HepG2 (cell line): Measurements from ENCODE around the gene PSMD2. TPM values are rescaled to one million over a fixed set of nuclear protein-coding genes. Genes with fewer than 3 reads are reported as not detected.

Experiments used
- AKNA ChIP-seq: sonication (generic); formaldehyde crosslinking; IDR thresholded peaks from 2 replicates; pipeline ENCODE4 v1.4.0; 2020; ENCODE audit warnings: missing genetic modification reagents, borderline replicate concordance
- CBX5 ChIP-seq: sonication (generic); formaldehyde crosslinking; IDR thresholded peaks from 2 replicates; pipeline ENCODE4 v1.4.0; 2020; ENCODE audit warnings: missing genetic modification reagents, borderline replicate concordance
- HOXA3 ChIP-seq: sonication (generic); formaldehyde crosslinking; IDR thresholded peaks from 2 replicates; pipeline ENCODE4 v1.5.0; 2020; ENCODE audit warnings: missing genetic modification reagents
- JUNB ChIP-seq: sonication (generic); formaldehyde crosslinking; IDR thresholded peaks from 2 replicates; pipeline ENCODE4 v1.8.0; 2022; ENCODE audit warnings: missing genetic modification reagents, mild to moderate bottlenecking, borderline replicate concordance
- PHF21A ChIP-seq: sonication (generic); formaldehyde crosslinking; IDR thresholded peaks from 2 replicates; pipeline ENCODE4 v1.5.0; 2020; ENCODE audit warnings: mild to moderate bottlenecking, missing genetic modification reagents
- SNRNP70 ChIP-seq: fragments of 200-400 bp; formaldehyde crosslinking; IDR thresholded peaks from 2 replicates; pipeline ENCODE4 v1.6.1; 2017; ENCODE audit warnings: mild to moderate bottlenecking, low read depth, low read length, moderate library complexity
- SOX6 ChIP-seq, 2 experiments: fragments of 450-650 bp in 1 of 2; sonication (generic) in 1 of 2; formaldehyde crosslinking in 1 of 2; IDR thresholded peaks; 2 replicates each; pipeline versions ENCODE4 v1.4.0 to v1.6.1; 2017 to 2020; ENCODE audit warnings: antibody characterized with exemption in 1 of 2, mild to moderate bottlenecking in 1 of 2, missing genetic modification reagents in 1 of 2
- SRSF1 ChIP-seq: fragments of 200-400 bp; formaldehyde crosslinking; optimal IDR thresholded peaks from 2 replicates; pipeline ENCODE3; 2017; ENCODE audit warnings: mild to moderate bottlenecking, low read depth, low read length, moderate library complexity
- TAF1 ChIP-seq: sonication (generic); formaldehyde crosslinking; IDR thresholded peaks from 2 replicates; pipeline ENCODE4 v1.4.0; 2020; ENCODE audit warnings: missing genetic modification reagents
- TFDP2 ChIP-seq: sonication (generic); formaldehyde crosslinking; IDR thresholded peaks from 2 replicates; pipeline ENCODE4 v1.4.0; 2020; ENCODE audit warnings: missing genetic modification reagents
- TOPORS ChIP-seq: sonication (generic); formaldehyde crosslinking; IDR thresholded peaks from 2 replicates; pipeline ENCODE4 v1.8.0; 2023; ENCODE audit warnings: mild to moderate bottlenecking, missing genetic modification reagents
- ZNF34 ChIP-seq: sonication (generic); formaldehyde crosslinking; IDR thresholded peaks from 2 replicates; pipeline ENCODE4 v1.4.0; 2020; ENCODE audit warnings: mild to moderate bottlenecking, missing genetic modification reagents, borderline replicate concordance
- ZNF432 ChIP-seq: sonication (generic); formaldehyde crosslinking; IDR thresholded peaks from 2 replicates; pipeline ENCODE4 v1.5.0; 2020; ENCODE audit warnings: missing genetic modification reagents, mild to moderate bottlenecking, borderline replicate concordance
- ZNF737 ChIP-seq: sonication (generic); formaldehyde crosslinking; IDR thresholded peaks from 2 replicates; pipeline ENCODE4 v1.5.0; 2020; ENCODE audit warnings: missing genetic modification reagents, mild to moderate bottlenecking, borderline replicate concordance
- polyA plus RNA-seq, 8 experiments: library from polyadenylated mRNA; depleted of rRNA in 3 of 8; stranded (reverse) in 7 of 8; unstranded in 1 of 8; fragments of >200 nt; fragmentation: Illumina TruSeq in 4 of 8; extraction: Trizol in 4 of 8; gene quantifications; 2 replicates each; pipeline versions ENCODE4 v1.2.1 to v1.2.3, GENCODE V29; 2011 to 2016; ENCODE audit warnings: low read depth in 4 of 8, missing spikeins in 1 of 8, mixed read lengths in 1 of 8; ENCODE audit not compliant: insufficient read depth in 1 of 8
- total RNA-seq, 5 experiments: library from RNA; depleted of rRNA; stranded (reverse); fragments of >200 nt; fragmentation: Illumina TruSeq; extraction: Trizol; gene quantifications; 2 replicates each; pipeline ENCODE4 v1.2.3, GENCODE V29; 2016; ENCODE audit warnings: low read depth in 1 of 5
- TF ChIP-seq, protein P1 (sequence below): sonication (generic); formaldehyde crosslinking; IDR thresholded peaks from 2 replicates; pipeline ENCODE4 v1.4.0; 2020; ENCODE audit warnings: mild to moderate bottlenecking, missing genetic modification reagents
- TF ChIP-seq, protein P2 (sequence below): sonication (generic); formaldehyde crosslinking; IDR thresholded peaks from 2 replicates; pipeline ENCODE4 v1.5.1; 2020; ENCODE audit warnings: mild to moderate bottlenecking, missing genetic modification reagents, borderline replicate concordance

The PSMD2 gene
- total and polyA plus RNA-seq, 2 of the 13 experiments (the other 11 are each of a cell fraction or from before 2014, with no cell fraction given): 125 to 200 TPM

DNA sequence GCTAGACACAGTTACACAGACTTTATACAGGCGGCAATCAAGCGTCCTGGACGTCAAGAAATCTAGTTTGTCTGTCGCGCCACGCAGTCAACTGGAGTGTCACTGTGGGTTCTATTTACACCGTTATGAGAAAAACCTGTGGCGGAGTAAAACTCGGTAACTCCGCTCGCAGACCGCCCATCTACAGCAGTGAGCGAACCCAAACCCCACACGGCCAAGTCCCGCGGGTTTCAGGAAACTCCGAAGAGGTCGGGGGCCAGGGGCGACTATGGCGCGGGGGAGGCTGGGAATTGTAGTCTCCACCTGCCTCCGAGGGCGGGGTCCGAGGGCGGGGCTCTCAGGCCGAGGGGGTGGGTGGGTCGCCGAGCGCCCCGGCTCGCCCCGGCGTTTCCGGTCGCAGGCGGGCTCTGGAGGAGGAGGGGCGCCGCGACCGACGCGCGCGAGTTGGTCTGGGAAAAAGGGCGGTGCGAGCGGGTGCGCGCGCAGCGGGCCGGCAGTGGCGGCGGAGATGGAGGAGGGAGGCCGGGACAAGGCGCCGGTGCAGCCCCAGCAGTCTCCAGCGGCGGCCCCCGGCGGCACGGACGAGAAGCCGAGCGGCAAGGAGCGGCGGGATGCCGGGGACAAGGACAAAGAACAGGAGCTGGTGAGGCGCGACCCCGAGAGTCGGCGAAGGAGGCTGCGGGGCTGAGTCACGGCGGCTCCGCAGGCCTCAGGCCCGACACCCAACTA lies at the start of gene PSMD2 (continued):
- TF ChIP-seq SOX6 (IDR thresholded peaks at IDR 0.05) (no peak), SOX6 (CRISPR knock-in tag; IDR thresholded peaks at IDR 0.05) (peak; percentile 24; the same call in 1 of the 2 replicates), TOPORS (CRISPR knock-in tag) (no peak; the same call in 1 of the 2 replicates), TFDP2 (CRISPR knock-in tag) (peak; percentile 64), PHF21A (no peak), ZNF737 (no peak), TAF1 (CRISPR knock-in tag) (peak; percentile 88), SNRNP70 (no peak), ZNF432 (no peak), HOXA3 (CRISPR knock-in tag) (peak; percentile 47; the same call in 1 of the 2 replicates), JUNB (CRISPR knock-in tag) (no peak), CBX5 (CRISPR knock-in tag) (no peak; the same call in 1 of the 2 replicates), SRSF1 (no peak), ZNF34 (CRISPR knock-in tag) (no peak), AKNA (CRISPR knock-in tag) (no peak)
- TF ChIP-seq, protein P1, sequence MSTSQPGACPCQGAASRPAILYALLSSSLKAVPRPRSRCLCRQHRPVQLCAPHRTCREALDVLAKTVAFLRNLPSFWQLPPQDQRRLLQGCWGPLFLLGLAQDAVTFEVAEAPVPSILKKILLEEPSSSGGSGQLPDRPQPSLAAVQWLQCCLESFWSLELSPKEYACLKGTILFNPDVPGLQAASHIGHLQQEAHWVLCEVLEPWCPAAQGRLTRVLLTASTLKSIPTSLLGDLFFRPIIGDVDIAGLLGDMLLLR (CRISPR knock-in tag): no peak
- TF ChIP-seq, protein P2, sequence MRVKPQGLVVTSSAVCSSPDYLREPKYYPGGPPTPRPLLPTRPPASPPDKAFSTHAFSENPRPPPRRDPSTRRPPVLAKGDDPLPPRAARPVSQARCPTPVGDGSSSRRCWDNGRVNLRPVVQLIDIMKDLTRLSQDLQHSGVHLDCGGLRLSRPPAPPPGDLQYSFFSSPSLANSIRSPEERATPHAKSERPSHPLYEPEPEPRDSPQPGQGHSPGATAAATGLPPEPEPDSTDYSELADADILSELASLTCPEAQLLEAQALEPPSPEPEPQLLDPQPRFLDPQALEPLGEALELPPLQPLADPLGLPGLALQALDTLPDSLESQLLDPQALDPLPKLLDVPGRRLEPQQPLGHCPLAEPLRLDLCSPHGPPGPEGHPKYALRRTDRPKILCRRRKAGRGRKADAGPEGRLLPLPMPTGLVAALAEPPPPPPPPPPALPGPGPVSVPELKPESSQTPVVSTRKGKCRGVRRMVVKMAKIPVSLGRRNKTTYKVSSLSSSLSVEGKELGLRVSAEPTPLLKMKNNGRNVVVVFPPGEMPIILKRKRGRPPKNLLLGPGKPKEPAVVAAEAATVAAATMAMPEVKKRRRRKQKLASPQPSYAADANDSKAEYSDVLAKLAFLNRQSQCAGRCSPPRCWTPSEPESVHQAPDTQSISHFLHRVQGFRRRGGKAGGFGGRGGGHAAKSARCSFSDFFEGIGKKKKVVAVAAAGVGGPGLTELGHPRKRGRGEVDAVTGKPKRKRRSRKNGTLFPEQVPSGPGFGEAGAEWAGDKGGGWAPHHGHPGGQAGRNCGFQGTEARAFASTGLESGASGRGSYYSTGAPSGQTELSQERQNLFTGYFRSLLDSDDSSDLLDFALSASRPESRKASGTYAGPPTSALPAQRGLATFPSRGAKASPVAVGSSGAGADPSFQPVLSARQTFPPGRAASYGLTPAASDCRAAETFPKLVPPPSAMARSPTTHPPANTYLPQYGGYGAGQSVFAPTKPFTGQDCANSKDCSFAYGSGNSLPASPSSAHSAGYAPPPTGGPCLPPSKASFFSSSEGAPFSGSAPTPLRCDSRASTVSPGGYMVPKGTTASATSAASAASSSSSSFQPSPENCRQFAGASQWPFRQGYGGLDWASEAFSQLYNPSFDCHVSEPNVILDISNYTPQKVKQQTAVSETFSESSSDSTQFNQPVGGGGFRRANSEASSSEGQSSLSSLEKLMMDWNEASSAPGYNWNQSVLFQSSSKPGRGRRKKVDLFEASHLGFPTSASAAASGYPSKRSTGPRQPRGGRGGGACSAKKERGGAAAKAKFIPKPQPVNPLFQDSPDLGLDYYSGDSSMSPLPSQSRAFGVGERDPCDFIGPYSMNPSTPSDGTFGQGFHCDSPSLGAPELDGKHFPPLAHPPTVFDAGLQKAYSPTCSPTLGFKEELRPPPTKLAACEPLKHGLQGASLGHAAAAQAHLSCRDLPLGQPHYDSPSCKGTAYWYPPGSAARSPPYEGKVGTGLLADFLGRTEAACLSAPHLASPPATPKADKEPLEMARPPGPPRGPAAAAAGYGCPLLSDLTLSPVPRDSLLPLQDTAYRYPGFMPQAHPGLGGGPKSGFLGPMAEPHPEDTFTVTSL (CRISPR knock-in tag): no peak
